ENCODE results near the gene KIAA1671. TPM values are rescaled to one million over a fixed set of nuclear protein-coding genes. Genes with fewer than 3 reads are reported as not detected.
"Not testable (repeated sequence)": the region's sequence is repeated elsewhere in the genome, so short reads cannot be mapped to it uniquely, and the experiment has no call there.

Gene KIAA1671
- polyA plus RNA-seq, 3 donors = not detected

- peaks cover 4 to 26% (median 12%) of the 10 kb centered on the region in 7 donors for H3K9me3 Mint-ChIP-seq
- Histone ChIP-seq H3K36me3 (replicated peaks in 1 of 2; ENCODE audit: control insufficient read depth in 1 of 2, insufficient read depth in 2 of 2, low read length in 2 of 2) (no peaks in the 10 kb centered on the region), H3K27ac (ENCODE audit: low read depth in 1 of 2, low read length in 2 of 2) (no peak overlapping the region), H3K4me3 (replicated peaks in 1 of 3; ENCODE audit: low read depth in 2 of 3, low read length in 3 of 3) (no peak overlapping the region), H2AFZ (ENCODE audit: insufficient read depth, low read depth, low read length, poor library complexity, severe bottlenecking) (no peak overlapping the region), H4K20me1 (ENCODE audit: insufficient read depth, low read length) (no peaks in the 10 kb centered on the region), H3K79me2 (ENCODE audit: insufficient read depth, low read length) (no peaks in the 10 kb centered on the region), H3K9ac (ENCODE audit: insufficient read depth, low read length, poor library complexity, severe bottlenecking) (no peak overlapping the region), H3K4me2 (replicated peaks; ENCODE audit: extremely low read depth, low read length, poor library complexity, severe bottlenecking) (no peak overlapping the region), H3K27me3 (ENCODE audit: control insufficient read depth in 2 of 2, insufficient read depth in 2 of 2, low read length in 2 of 2) (no peaks in the 10 kb centered on the region), H3K4me1 (ENCODE audit: control insufficient read depth in 1 of 2, insufficient read depth in 2 of 2, low read length in 2 of 2) (no peaks in the 10 kb centered on the region), H3K9me3 (replicated peaks in 1 of 2; ENCODE audit: control insufficient read depth in 1 of 2, insufficient read depth in 1 of 2, low read length in 2 of 2) (peaks cover 7 to 15% of the 10 kb centered on the region in 2 donors)
- TF ChIP-seq CTCF (IDR thresholded peaks at IDR 0.05) = no peak
- 98% methylated on average over 10 of the region's 13 CpGs for WGBS (ENCODE audit: insufficient coverage)
- H3K27me3 Mint-ChIP-seq (ENCODE audit: low read depth in 3 of 3) = peaks cover 0 to 5% (median 2%) of the 10 kb centered on the region in 3 donors
- H3K36me3 Mint-ChIP-seq = no peaks in the 10 kb centered on the region
- intact Hi-C loops (cut with micrococcal nuclease) = no loop called here
- H3K27ac Mint-ChIP-seq = no peak overlapping the region
- H3K4me1 Mint-ChIP-seq = no peaks in the 10 kb centered on the region
- DNase-seq = no peak
- H3K4me3 Mint-ChIP-seq = no peak overlapping the region
Observed at GRCh38 chr22:25177226-25177625, 224.7 kb downstream of the KIAA1671 start.

- Histone ChIP-seq H3K4me1 (ENCODE audit: control insufficient read depth in 1 of 2, insufficient read depth in 2 of 2, low read length in 2 of 2) (no peaks in the 10 kb centered on the region), H3K9me3 (replicated peaks in 1 of 2; ENCODE audit: control insufficient read depth in 1 of 2, insufficient read depth in 1 of 2, low read length in 2 of 2) (peaks cover 7 to 15% of the 10 kb centered on the region in 2 donors), H3K27ac (ENCODE audit: low read depth in 1 of 2, low read length in 2 of 2) (no peak overlapping the region), H3K4me2 (replicated peaks; ENCODE audit: extremely low read depth, low read length, poor library complexity, severe bottlenecking) (no peak overlapping the region), H3K79me2 (ENCODE audit: insufficient read depth, low read length) (no peaks in the 10 kb centered on the region), H2AFZ (ENCODE audit: insufficient read depth, low read depth, low read length, poor library complexity, severe bottlenecking) (no peak overlapping the region), H3K4me3 (replicated peaks in 1 of 3; ENCODE audit: low read depth in 2 of 3, low read length in 3 of 3) (no peak overlapping the region), H3K9ac (ENCODE audit: insufficient read depth, low read length, poor library complexity, severe bottlenecking) (no peak overlapping the region), H3K36me3 (replicated peaks in 1 of 2; ENCODE audit: control insufficient read depth in 1 of 2, insufficient read depth in 2 of 2, low read length in 2 of 2) (no peaks in the 10 kb centered on the region), H4K20me1 (ENCODE audit: insufficient read depth, low read length) (no peaks in the 10 kb centered on the region), H3K27me3 (ENCODE audit: control insufficient read depth in 2 of 2, insufficient read depth in 2 of 2, low read length in 2 of 2) (no peaks in the 10 kb centered on the region)
- Mint-ChIP-seq H3K36me3 (no peaks in the 10 kb centered on the region), H3K27me3 (ENCODE audit: low read depth in 3 of 3) (peaks cover 0 to 4% (median 2%) of the 10 kb centered on the region in 3 donors), H3K27ac (no peak overlapping the region), H3K4me1 (no peaks in the 10 kb centered on the region), H3K4me3 (no peak overlapping the region), H3K9me3 (peaks cover 4 to 26% (median 12%) of the 10 kb centered on the region in 7 donors)
- intact Hi-C loops (cut with micrococcal nuclease) = no loop called here
- no peak for TF ChIP-seq CTCF (IDR thresholded peaks at IDR 0.05)
- 92% methylated on average over 5 of the region's 9 CpGs for WGBS (ENCODE audit: insufficient coverage)
- DNase-seq = no peak
Observed at GRCh38 chr22:25177895-25178294, 225.4 kb downstream of the KIAA1671 start.

- H2AFZ ChIP-seq (ENCODE audit: insufficient read depth, low read depth, low read length, poor library complexity, severe bottlenecking); H3K36me3 Mint-ChIP-seq; H3K4me1 Mint-ChIP-seq; DNase-seq; H3K27ac ChIP-seq (ENCODE audit: low read depth in 1 of 2, low read length in 2 of 2); H4K20me1 ChIP-seq (ENCODE audit: insufficient read depth, low read length); H3K9ac ChIP-seq (ENCODE audit: insufficient read depth, low read length, poor library complexity, severe bottlenecking); H3K79me2 ChIP-seq (ENCODE audit: insufficient read depth, low read length); H3K27me3 Mint-ChIP-seq (ENCODE audit: low read depth in 3 of 3); H3K36me3 ChIP-seq (replicated peaks in 1 of 2; ENCODE audit: control insufficient read depth in 1 of 2, insufficient read depth in 2 of 2, low read length in 2 of 2); H3K27me3 ChIP-seq (ENCODE audit: control insufficient read depth in 2 of 2, insufficient read depth in 2 of 2, low read length in 2 of 2); H3K4me1 ChIP-seq (ENCODE audit: control insufficient read depth in 1 of 2, insufficient read depth in 2 of 2, low read length in 2 of 2); intact Hi-C loops (cut with micrococcal nuclease); H3K27ac Mint-ChIP-seq; H3K4me3 Mint-ChIP-seq; H3K4me3 ChIP-seq (replicated peaks in 1 of 3; ENCODE audit: low read depth in 2 of 3, low read length in 3 of 3): not testable (repeated sequence)
- WGBS (ENCODE audit: insufficient coverage) = 92% methylated on average over 5 of the region's 6 CpGs
- Histone ChIP-seq H3K4me2 (replicated peaks; ENCODE audit: extremely low read depth, low read length, poor library complexity, severe bottlenecking) (peak overlapping the region; percentile 19), H3K9me3 (replicated peaks in 1 of 2; ENCODE audit: control insufficient read depth in 1 of 2, insufficient read depth in 1 of 2, low read length in 2 of 2) (peaks cover 7 to 15% of the 10 kb centered on the region in 2 donors)
- peaks cover 4 to 26% (median 12%) of the 10 kb centered on the region in 7 donors for H3K9me3 Mint-ChIP-seq
Observed at GRCh38 chr22:25178348-25178747, 225.8 kb downstream of the KIAA1671 start.

Measured in CD14-positive monocyte (primary cell).